ENCODE data around the gene PTGR3. TPM values are rescaled to one million over a fixed set of nuclear protein-coding genes. Genes with fewer than 3 reads are reported as not detected.

PTGR3 gene
- total and polyA plus RNA-seq, 4 experiments from 2014 or later, result 21.0 to 56.7 (median 42.6) TPM

- no peak overlapping the region for H3K27ac ChIP-seq (ENCODE audit: low read depth, low read length)
- POLR2A ChIA-PET (ENCODE audit: partially characterized antibody), result no interaction called here
- CTCF ChIA-PET (ENCODE audit: partially characterized antibody), result no interaction called here
- H3K36me3 ChIP-seq (ENCODE audit: insufficient read depth, low read length), result no peaks in the 10 kb centered on the region
- peaks cover 12% of the 10 kb centered on the region for H3K4me1 ChIP-seq (ENCODE audit: insufficient read depth, low read length)
- no peak overlapping the region for H3K4me3 ChIP-seq (ENCODE audit: low read length in 2 of 2)
- Mint-ChIP-seq H3K4me3 (no peak overlapping the region), H3K36me3 (no peaks in the 10 kb centered on the region), H3K4me1 (peaks cover 8 to 9% (median 9%) of the 10 kb centered on the region in 4 donors), H3K9me3 (peaks cover 0 to 5% (median 0%) of the 10 kb centered on the region in 8 donors), H3K27me3 (peaks cover 1 to 12% of the 10 kb centered on the region in 2 donors), H3K27ac (no peak overlapping the region)
- H3K27me3 ChIP-seq (ENCODE audit: insufficient read depth, low read length), result peaks cover 3% of the 10 kb centered on the region
- H3K9me3 ChIP-seq (ENCODE audit: control insufficient read depth in 1 of 2, low read length in 2 of 2), result no peaks in the 10 kb centered on the region
- DNase-seq, result no peak
- intact Hi-C loops (cut with micrococcal nuclease), result loop anchor here (10.0 kb wide), 1 partner anchor 200 kb away; no protein-coding TSS in a partner anchor
Measured at GRCh38 chr18:75164479-75164878, 44.5 kb downstream of the PTGR3 start.

- H3K27ac Mint-ChIP-seq, result no peak overlapping the region
- no peak overlapping the region for H3K4me3 Mint-ChIP-seq
- ChIA-PET POLR2A (ENCODE audit: partially characterized antibody) (no interaction called here), CTCF (ENCODE audit: partially characterized antibody) (interaction anchor here (1.1 kb wide), 1 partner anchor 9 kb away, joined by 3 read pairs; no protein-coding TSS in a partner anchor)
- Histone ChIP-seq H3K4me1 (ENCODE audit: insufficient read depth, low read length) (peaks cover 12% of the 10 kb centered on the region), H3K27me3 (ENCODE audit: insufficient read depth, low read length) (peaks cover 3% of the 10 kb centered on the region), H3K27ac (ENCODE audit: low read depth, low read length) (no peak overlapping the region), H3K36me3 (ENCODE audit: insufficient read depth, low read length) (no peaks in the 10 kb centered on the region), H3K4me3 (ENCODE audit: low read length in 2 of 2) (no peak overlapping the region), H3K9me3 (ENCODE audit: control insufficient read depth in 1 of 2, low read length in 2 of 2) (no peaks in the 10 kb centered on the region)
- H3K9me3 Mint-ChIP-seq, result peaks cover 0 to 5% (median 0%) of the 10 kb centered on the region in 8 donors
- intact Hi-C loops (cut with micrococcal nuclease), result loop anchor here (10.0 kb wide), 1 partner anchor 201 kb away; no protein-coding TSS in a partner anchor
- H3K27me3 Mint-ChIP-seq, result peaks cover 1 to 11% of the 10 kb centered on the region in 2 donors
- H3K36me3 Mint-ChIP-seq, result no peaks in the 10 kb centered on the region
- peaks cover 8 to 9% (median 9%) of the 10 kb centered on the region in 4 donors for H3K4me1 Mint-ChIP-seq
- DNase-seq, result no peak
Measured at GRCh38 chr18:75163736-75164135, 45.2 kb downstream of the PTGR3 start.

- Histone ChIP-seq H3K27me3 (ENCODE audit: insufficient read depth, low read length) (peaks cover 3% of the 10 kb centered on the region), H3K4me1 (ENCODE audit: insufficient read depth, low read length) (peaks cover 12% of the 10 kb centered on the region), H3K4me3 (ENCODE audit: low read length in 2 of 2) (no peak overlapping the region), H3K9me3 (ENCODE audit: control insufficient read depth in 1 of 2, low read length in 2 of 2) (no peaks in the 10 kb centered on the region), H3K36me3 (ENCODE audit: insufficient read depth, low read length) (no peaks in the 10 kb centered on the region), H3K27ac (ENCODE audit: low read depth, low read length) (no peak overlapping the region)
- Mint-ChIP-seq H3K27me3 (peaks cover under 1 to 8% of the 10 kb centered on the region in 2 donors), H3K4me1 (peaks cover 8 to 9% (median 9%) of the 10 kb centered on the region in 4 donors), H3K9me3 (peaks cover 0 to 5% (median 0%) of the 10 kb centered on the region in 8 donors), H3K27ac (no peak overlapping the region), H3K36me3 (no peaks in the 10 kb centered on the region), H3K4me3 (peak overlapping the region in 2 of 8 donors; percentile 11 to 43)
- ChIA-PET CTCF (ENCODE audit: partially characterized antibody) (interaction anchor here (1.1 kb wide), 1 partner anchor 9 kb away, joined by 3 read pairs; no protein-coding TSS in a partner anchor), POLR2A (ENCODE audit: partially characterized antibody) (no interaction called here)
- DNase-seq, result no peak
- intact Hi-C loops (cut with micrococcal nuclease), result loop anchor here (10.0 kb wide), 1 partner anchor 202 kb away; no protein-coding TSS in a partner anchor
Measured at GRCh38 chr18:75162978-75163377, 46.0 kb downstream of the PTGR3 start.

GRCh38 chr18:75162467-75162866 lies 46.5 kb downstream of the PTGR3 start:
- Mint-ChIP-seq H3K4me1 (peaks cover 8 to 9% (median 9%) of the 10 kb centered on the region in 4 donors), H3K36me3 (no peaks in the 10 kb centered on the region), H3K4me3 (peak overlapping the region in 6 of 8 donors; percentile 30 to 91 (median 86)), H3K27me3 (peaks cover 1 to 8% of the 10 kb centered on the region in 2 donors), H3K9me3 (peaks cover 0 to 5% (median 0%) of the 10 kb centered on the region in 8 donors), H3K27ac (no peak overlapping the region)
- POLR2A ChIA-PET (ENCODE audit: partially characterized antibody), result no interaction called here
- intact Hi-C loops (cut with micrococcal nuclease), result loop anchor here (10.0 kb wide), 1 partner anchor 202 kb away; no protein-coding TSS in a partner anchor
- no peak for DNase-seq
- H3K27me3 ChIP-seq (ENCODE audit: insufficient read depth, low read length), result peaks cover 3% of the 10 kb centered on the region
- H3K9me3 ChIP-seq (ENCODE audit: control insufficient read depth in 1 of 2, low read length in 2 of 2), result no peaks in the 10 kb centered on the region
- no peak overlapping the region for H3K27ac ChIP-seq (ENCODE audit: low read depth, low read length)
- H3K36me3 ChIP-seq (ENCODE audit: insufficient read depth, low read length), result no peaks in the 10 kb centered on the region
- no peak overlapping the region for H3K4me3 ChIP-seq (ENCODE audit: low read length in 2 of 2)
- CTCF ChIA-PET (ENCODE audit: partially characterized antibody), result no interaction called here
- peaks cover 12% of the 10 kb centered on the region for H3K4me1 ChIP-seq (ENCODE audit: insufficient read depth, low read length)

- Histone ChIP-seq H3K4me1 (ENCODE audit: insufficient read depth, low read length) (peaks cover 12% of the 10 kb centered on the region), H3K27ac (ENCODE audit: low read depth, low read length) (no peak overlapping the region), H3K36me3 (ENCODE audit: insufficient read depth, low read length) (no peaks in the 10 kb centered on the region), H3K9me3 (ENCODE audit: control insufficient read depth in 1 of 2, low read length in 2 of 2) (no peaks in the 10 kb centered on the region), H3K27me3 (ENCODE audit: insufficient read depth, low read length) (peaks cover 3% of the 10 kb centered on the region), H3K4me3 (ENCODE audit: low read length in 2 of 2) (peak overlapping the region; percentile 5 to 60)
- Mint-ChIP-seq H3K9me3 (peaks cover 0 to 5% (median 0%) of the 10 kb centered on the region in 8 donors), H3K27ac (peak overlapping the region in 6 of 7 donors; percentile 49 to 74 (median 70)), H3K27me3 (peaks cover 1 to 4% of the 10 kb centered on the region in 2 donors), H3K4me1 (peaks cover 8 to 9% (median 9%) of the 10 kb centered on the region in 4 donors), H3K36me3 (no peaks in the 10 kb centered on the region), H3K4me3 (peak overlapping the region; percentile 85 to 91 (median 88))
- ChIA-PET POLR2A (ENCODE audit: partially characterized antibody) (no interaction called here), CTCF (ENCODE audit: partially characterized antibody) (interaction anchor here (0.8 kb wide), 1 partner anchor 83 kb away, joined by 4 read pairs; no protein-coding TSS in a partner anchor)
- intact Hi-C loops (cut with micrococcal nuclease), result loop anchor here (10.0 kb wide), 1 partner anchor 203 kb away; no protein-coding TSS in a partner anchor
- DNase-seq, result peak in 4 of 5 donors; percentile 10 to 26 (median 15)
Measured at GRCh38 chr18:75161256-75162028, 47.5 kb downstream of the PTGR3 start.

GRCh38 chr18:75160364-75160763 lies 48.6 kb downstream of the PTGR3 start:
- DNase-seq, result no peak
- ChIA-PET POLR2A (ENCODE audit: partially characterized antibody) (no interaction called here), CTCF (ENCODE audit: partially characterized antibody) (no interaction called here)
- H3K4me3 Mint-ChIP-seq, result peak overlapping the region in 2 of 8 donors; percentile 7 to 68
- no peaks in the 10 kb centered on the region for H3K36me3 Mint-ChIP-seq
- Histone ChIP-seq H3K4me3 (ENCODE audit: low read length in 2 of 2) (no peak overlapping the region), H3K4me1 (ENCODE audit: insufficient read depth, low read length) (peaks cover 12% of the 10 kb centered on the region), H3K27ac (ENCODE audit: low read depth, low read length) (no peak overlapping the region), H3K36me3 (ENCODE audit: insufficient read depth, low read length) (no peaks in the 10 kb centered on the region), H3K9me3 (ENCODE audit: control insufficient read depth in 1 of 2, low read length in 2 of 2) (no peaks in the 10 kb centered on the region), H3K27me3 (ENCODE audit: insufficient read depth, low read length) (peaks cover 3% of the 10 kb centered on the region)
- peak overlapping the region in 1 of 7 donors; percentile 52 for H3K27ac Mint-ChIP-seq
- peaks cover 0 to 5% (median 0%) of the 10 kb centered on the region in 8 donors for H3K9me3 Mint-ChIP-seq
- intact Hi-C loops (cut with micrococcal nuclease), result loop anchor here (10.0 kb wide), 1 partner anchor 204 kb away; no protein-coding TSS in a partner anchor
- peaks cover 8 to 9% (median 9%) of the 10 kb centered on the region in 4 donors for H3K4me1 Mint-ChIP-seq
- H3K27me3 Mint-ChIP-seq, result peaks cover 1 to 4% of the 10 kb centered on the region in 2 donors
